Stimulated activated CD8-positive, alpha-beta memory T cell treated with anti-CD3 and anti-CD28 coated beads, Interleukin-2, amount 100 ng/mL, for 1 hour (primary cell): ENCODE data around the gene BOLA2B.
"Not testable (repeated sequence)": the region's sequence is repeated elsewhere in the genome, so short reads cannot be mapped to it uniquely, and the experiment has no call there.

ENCODE experiments used
- DNase-seq, 2 donors: peaks; one replicate each; pipeline ENCODE4 v3.0.0-alpha.2; 2020; ENCODE audit warnings: low read depth in 2 of 2

BOLA2B gene

DNA sequence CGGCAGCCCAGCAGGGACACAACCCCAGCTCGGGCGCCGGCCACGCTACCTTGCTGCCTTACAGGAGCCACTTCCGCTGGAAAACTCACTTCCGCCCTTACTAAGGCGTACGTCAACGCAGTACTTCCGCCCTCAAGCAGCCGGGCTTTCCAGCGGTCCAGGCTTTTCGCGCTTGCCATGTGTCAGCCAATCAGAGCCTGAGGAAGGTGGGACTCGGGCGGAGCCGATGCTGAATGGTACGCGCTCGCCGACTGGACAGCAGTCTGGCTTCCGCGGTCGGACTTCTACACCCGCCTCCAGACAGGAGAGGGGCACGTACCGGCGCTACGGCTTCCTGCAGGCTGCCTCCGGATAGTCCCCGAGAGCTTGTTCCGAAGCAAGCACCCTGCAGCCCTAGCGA lies at the start of gene BOLA2B, which contains the start of gene SLX1A:
Gene BOLA2B, minus strand, starts transcription at position 52 of the 400 bp plus-strand sequence. CDS start 71 bp downstream, outside the sequence.
Gene SLX1A, plus strand, starts transcription at position 261 of the 400 bp plus-strand sequence. CDS start 210 bp downstream, outside the sequence.
- DNase-seq = not testable (repeated sequence)

GRCh38 chr16:30217082-30217481 lies 23.6 kb upstream of the BOLA2B start:
- DNase-seq = not testable (repeated sequence)

DNA sequence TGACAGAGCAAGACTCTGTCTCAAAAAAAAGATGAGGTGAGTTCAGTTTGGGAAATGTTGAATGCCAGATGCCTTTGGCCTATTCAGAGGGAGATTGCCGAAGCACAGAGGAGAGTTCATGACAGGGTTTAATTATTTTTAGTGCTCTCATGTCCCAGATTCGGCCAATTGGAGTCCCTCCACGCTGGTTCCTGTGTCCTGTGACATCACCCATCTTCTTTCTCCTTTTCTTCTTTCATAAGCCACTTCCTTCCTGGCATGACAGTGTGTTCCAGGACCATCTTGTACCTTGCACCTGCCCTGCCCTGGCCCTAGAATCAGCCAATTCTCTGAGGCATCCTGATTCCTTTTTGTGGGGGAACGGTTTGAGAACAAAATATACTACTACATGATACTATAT lies 17.9 kb upstream of the BOLA2B start:
- not testable (repeated sequence) for DNase-seq

DNA sequence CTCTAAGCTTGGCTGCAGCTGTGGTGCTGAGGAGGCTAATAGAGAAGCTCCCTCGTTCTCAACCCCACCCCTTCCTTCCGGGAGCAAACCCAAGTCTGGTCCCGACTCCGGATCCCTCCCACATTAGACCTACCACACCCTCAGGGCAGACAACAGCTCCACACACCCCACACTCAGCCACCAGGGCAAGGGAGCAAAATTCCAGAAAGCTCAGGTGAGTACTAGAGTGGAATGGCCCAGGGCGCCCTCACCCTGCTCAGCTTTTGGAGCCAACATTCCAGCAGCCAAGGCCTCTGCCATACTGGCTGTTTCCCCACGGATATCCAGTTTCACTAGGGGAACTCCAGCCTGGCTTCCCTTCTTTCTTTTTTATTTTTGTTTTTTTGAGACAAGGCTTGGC lies 15.6 kb upstream of the BOLA2B start:
- not testable (repeated sequence) for DNase-seq

DNA sequence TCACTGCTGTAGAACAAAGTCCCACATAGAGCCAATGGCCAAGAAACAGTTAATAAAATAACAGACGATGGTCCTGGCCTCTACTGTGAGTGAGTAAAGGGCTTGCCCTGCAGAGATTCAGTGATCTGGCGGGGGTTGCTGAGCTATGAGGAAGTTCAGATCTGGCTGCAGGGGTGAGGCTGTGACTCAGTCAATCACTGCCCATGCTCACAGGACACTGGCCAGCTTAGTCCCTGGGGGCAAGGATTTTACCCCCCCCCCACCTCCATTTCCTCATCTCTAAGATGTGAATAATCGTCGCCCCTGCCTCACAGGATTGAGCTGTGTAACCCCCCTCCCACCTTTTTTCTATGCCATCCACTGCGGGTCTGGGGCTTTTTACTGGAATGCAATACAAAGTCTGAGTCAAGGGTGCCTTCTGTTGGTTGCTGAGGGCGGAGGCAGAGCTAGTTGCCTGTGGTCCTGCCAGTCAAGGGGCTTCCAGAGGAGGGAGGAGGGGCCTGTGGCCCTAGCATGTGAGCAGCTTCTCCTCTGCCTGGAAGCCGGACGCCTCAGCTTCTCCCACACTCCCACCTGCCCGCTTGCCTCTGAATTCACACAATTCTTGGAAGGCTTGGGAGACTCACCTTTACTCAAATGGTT lies 13.7 kb upstream of the BOLA2B start:
- DNase-seq = not testable (repeated sequence)

DNA sequence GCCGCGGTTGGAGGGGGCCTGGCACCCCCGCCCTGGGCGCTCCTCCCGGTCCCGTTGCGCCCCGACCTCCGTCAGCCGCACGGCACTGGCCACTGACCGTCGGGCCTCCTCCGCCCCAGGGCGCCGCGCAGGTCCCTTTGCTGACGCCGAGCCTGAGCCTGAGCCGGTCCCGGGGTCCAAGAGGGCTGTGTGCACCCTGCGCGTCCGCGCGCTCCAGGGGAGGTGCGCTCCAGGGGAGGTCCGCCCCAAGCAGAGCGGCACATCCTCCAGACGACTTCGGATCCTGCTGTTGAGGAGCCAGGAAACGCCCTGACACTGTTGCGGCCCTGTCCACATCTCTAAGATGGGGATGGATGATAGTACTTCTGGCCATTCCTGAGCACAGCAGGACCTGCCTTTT lies 12.8 kb upstream of the BOLA2B start:
- DNase-seq = not testable (repeated sequence)

DNA sequence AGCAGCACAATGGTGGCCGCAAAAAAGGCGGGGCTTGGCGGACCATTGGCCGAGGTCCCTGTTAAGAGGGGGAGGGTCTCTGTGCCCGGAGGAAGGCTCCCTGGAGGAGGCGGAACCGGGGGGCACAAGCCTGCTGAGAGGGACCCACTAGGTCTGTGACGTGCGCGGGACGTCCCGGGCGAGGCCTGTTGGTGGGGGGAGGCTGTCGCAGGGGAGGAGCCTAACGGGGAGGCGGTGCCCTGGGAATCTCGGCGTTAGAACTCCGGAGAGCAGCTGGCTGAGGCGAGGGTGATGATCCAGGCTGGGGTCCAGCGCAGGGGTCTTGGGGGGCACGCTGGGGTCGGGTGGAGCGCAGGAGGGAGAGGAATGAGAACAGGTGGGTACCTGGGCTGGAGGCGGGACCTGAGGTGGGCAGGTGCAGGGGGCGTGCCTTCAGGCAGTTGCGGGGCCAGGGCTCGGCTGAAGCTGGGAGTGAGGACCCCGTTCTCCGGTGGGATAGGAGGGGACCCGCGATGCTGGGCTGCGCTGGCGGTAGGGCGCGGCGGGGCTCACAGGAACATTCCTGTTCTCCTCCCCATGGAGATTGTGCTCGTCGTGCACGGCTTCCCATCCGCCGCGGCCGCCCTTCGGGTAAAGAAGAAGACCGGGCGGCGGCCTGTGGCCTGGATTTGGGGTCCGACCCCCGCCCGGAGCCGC lies 12.2 kb upstream of the BOLA2B start:
- not testable (repeated sequence) for DNase-seq

DNA sequence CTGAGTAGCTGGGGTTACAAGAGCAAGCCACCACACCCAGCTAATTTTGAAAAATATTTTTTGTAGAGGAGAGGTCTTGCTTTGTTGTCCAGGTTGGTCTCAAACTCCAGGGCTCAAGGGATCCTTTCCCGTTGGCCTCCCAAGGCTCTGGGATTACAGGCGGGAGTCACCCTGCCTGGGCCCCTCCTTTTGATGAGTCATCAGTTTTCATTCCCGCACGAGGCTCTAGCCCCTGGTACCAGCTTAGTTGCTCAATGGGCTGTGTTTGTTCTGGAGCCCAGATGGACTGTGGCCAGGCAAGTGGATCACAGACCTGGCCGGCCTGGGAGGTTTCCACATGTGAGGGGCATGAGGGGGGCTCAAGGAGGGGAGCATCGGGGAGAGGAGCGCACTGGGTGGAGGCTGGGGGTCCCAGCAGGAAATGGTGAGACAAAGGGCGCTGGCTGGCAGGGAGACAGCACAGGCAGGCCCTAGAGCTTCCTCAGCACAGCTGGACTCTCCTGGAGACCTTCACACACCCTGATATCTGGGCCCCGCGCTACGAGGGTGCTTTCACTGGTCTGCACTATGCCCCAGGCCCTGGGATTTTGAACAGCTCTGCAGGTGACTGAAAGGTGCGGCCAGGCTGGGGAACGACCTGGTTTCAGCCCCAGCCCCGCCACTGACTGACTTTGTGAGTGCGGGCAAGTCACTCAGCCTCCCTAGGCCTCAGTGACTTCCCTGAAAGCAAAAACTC lies 6.3 kb upstream of the BOLA2B start:
- DNase-seq = not testable (repeated sequence)

DNA sequence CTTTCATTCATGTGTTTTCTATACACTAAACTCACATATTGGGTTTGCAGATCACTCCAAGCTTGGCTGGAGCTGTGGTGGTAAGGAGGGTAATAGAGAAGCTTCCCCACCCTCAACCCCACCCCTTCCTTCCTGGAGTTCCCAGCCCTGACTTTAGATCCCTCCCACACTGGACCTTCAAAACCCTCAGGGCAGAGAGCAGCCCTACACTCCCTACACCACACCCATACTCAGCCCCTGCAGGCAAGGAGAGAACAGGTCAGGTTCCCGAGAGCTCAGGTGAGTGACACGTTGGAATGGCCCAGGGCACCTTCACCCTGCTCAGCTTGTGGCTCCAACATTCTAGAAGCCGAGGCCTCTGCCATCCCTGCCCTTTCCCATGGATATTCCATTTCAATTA lies 5.6 kb upstream of the BOLA2B start, which contains the start of gene SULT1A3:
Gene SULT1A3, plus strand, starts transcription at position 207 of the 400 bp plus-strand sequence. CDS start 1,474 bp downstream, outside the sequence.
- not testable (repeated sequence) for DNase-seq

GRCh38 chr16:30197001-30197400 lies 3.5 kb upstream of the BOLA2B start:
- DNase-seq = not testable (repeated sequence)

DNA sequence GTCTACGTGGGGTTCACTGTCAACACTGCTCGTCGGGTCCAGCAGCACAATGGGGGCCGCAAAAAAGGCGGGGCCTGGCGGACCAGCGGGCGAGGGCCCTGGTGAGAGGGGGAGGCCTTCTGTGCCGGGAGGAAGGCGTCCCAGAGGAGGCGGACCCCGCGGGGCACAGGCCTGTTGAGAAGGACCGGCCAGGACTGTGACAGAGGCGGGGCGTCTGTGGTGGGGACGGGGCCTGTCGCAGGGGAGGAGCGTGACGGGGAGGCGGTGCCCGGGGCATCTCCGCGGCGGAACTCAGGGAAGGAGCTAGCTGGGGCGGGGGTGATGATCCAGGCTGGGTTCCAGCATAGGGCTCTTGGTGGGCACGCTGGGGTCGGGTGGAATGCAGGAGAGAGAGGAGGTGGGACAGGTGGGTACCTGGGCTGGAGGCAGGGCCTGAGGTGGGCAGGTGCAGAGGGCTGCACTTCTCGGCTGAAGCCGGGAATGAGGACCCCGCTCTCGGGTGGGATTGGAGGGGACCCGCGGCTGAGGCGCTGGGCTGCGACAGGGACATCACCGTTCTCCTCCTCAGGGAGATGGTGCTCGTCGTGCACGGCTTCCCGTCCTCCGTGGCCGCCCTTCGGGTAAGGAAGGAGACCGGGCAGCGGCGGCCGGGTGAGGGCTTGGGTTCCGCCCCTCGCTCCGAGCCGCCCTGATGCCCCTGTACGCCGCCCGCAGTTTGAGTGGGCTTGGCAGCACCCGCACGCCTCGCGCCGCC lies 883 bp upstream of the BOLA2B start:
- not testable (repeated sequence) for DNase-seq

DNA sequence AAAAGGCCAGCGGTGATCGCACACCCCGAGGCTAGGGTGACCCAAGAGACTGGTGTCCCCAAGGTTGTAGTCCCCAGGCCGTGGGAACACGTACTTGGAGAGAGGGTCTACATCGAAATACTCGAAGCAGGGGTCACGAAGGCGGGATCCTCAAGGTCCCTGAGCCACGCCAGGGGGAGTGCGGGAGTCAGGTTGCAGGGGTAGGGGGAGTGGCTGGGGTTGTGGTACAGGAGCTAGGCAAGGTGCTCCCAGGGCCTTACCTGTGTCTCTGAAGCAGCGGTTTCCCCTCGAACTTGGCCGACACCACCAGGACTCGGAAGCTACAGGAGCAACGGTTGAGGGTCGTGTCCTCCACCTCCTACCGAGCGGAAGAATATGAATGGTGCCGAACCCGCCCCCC lies 368 bp downstream of the BOLA2B start:
- DNase-seq = not testable (repeated sequence)

DNA sequence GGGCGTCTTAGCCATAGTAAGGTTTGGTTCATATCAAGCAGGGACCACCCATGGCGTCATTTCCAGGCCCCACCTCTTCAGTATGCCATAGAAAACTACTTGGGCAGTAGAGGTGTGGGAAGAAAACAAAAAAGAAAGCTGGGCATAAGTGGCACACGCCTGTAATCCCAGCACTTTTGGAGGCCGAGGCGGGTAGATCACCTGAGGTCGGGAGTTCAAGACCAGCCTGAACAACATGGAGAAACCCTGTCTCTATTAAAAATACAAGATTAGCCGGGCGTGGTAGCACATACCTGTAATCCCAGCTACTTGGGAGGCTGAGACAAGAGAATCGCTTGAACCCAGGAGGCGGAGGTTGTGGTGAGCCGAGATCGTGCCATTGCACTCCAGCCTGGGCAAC lies 2.3 kb downstream of the BOLA2B start:
- DNase-seq = not testable (repeated sequence)

DNA sequence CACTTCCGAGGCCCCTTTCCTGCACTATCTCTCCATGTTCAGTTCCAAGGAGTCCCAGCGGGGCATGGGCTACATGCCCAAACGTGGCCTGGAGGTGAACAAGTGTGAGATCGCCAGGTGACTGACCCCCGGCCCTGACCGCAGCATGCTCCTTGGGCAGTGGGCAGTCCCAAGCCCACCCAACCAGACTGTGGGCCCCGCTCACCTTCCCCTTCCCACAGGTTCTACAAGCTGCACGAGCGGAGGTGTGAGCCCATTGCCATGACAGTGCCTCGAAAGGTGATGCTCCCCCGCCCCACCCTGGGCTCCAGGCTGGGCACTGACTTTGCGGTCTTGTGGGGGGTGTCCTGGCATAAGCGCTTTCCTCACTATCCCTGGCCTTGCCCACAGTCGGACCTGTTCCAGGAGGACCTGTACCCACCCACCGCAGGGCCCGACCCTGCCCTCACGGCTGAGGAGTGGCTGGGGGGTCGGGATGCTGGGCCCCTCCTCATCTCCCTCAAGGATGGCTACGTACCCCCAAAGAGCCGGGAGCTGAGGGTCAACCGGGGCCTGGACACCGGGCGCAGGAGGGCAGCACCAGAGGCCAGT lies 5.4 kb downstream of the BOLA2B start:
- DNase-seq = no peak

GRCh38 chr16:30187556-30187865 lies 6.0 kb downstream of the BOLA2B start:
- no peak for DNase-seq

- DNase-seq = peak; percentile 74 to 83
These were observed 6.5 kb downstream of the BOLA2B start for GRCh38 chr16:30186782-30187555.

- no peak for DNase-seq
These were observed 7.1 kb downstream of the BOLA2B start for GRCh38 chr16:30186444-30186781.

DNA sequence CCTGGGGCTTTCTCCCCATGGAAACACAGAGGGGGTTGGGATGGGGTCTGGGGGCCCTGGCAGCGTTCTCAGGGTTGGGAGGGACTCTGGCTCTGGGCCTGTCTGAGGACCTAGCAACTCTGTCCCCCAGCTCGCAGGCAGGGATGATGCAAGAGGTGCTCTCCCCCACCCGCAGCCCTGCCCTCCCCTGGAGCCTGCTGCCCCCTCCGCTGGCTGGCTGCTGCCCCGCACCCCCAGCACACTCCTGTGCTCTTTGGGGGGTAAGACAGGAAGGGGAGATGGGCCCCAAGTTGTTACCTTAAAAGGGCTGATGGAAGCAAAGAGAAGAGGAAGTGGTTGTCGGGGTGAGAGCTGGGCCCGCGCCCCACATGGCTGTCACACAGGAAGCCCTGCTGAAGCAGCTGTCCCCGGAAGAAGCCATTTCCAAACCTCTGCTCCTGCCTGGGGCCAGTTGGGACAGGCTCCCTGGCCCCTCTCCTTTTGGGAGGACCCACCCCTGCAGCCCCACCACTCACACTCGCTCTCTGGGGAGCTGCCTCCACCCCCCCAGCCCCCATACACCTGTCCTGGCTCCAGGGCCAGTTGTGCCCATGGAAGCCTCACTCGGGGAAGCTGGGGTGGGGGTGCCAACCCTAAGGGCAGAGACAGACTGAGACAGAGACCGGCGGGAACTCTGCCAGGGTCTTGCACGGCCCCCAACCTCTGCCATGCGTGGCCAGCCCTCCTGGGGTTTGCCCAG lies 7.6 kb downstream of the BOLA2B start:
- peak; percentile 66 to 71 for DNase-seq

GRCh38 chr16:30184891-30185682 lies 8.4 kb downstream of the BOLA2B start:
- DNase-seq = no peak
